HG02623 (cell line): ENCODE results near the gene SLC17A9.

Experiments
- ATAC-seq: cut with Tn5 transposase; IDR thresholded peaks from one replicate; pipeline ENCODE4 v1.9.1; 2021; ENCODE audit warnings: moderate library complexity; ENCODE audit not compliant: unreplicated experiment

The SLC17A9 gene, protein sequence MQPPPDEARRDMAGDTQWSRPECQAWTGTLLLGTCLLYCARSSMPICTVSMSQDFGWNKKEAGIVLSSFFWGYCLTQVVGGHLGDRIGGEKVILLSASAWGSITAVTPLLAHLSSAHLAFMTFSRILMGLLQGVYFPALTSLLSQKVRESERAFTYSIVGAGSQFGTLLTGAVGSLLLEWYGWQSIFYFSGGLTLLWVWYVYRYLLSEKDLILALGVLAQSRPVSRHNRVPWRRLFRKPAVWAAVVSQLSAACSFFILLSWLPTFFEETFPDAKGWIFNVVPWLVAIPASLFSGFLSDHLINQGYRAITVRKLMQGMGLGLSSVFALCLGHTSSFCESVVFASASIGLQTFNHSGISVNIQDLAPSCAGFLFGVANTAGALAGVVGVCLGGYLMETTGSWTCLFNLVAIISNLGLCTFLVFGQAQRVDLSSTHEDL

GRCh38 chr20:62952373-62952967, at the start of gene SLC17A9:
Gene SLC17A9, plus strand, starts transcription at chr20:62952709. Its CDS starts 122 bp downstream, at chr20:62952831.
- peak; percentile 42 for ATAC-seq

DNA sequence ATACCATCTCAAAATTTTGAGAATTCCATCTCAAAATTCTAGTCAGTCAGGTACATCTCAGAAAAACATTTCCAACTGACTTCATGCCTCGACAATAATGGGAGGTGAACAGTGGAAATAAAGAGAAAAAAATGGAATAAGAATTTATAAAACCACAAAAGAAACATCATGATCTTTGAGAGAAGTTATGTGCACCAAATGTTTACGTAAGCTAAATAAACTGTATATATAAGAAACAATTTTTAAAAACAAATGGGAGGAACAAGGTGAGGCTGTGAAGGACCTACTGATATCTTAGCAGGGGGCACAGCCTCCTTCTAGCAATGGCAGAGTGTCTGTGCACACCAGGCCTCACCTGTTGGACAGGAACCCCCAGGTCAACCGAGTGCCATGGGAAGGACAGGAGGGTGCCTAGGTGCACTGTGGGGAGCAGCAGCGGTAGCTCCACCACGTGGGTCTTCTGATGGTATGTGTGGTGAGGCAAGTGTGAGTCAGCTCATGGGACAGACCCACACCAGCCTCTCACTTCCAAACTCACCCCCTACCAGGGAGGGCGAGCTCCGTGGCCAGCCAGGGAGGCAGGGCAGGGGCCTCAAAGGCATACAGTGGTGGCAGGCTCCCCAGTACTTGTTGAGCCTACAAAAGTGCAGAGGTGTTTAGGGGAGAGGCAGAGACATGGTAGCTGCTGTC, 49.4 kb upstream of the SLC17A9 start:
- ATAC-seq = no peak

DNA sequence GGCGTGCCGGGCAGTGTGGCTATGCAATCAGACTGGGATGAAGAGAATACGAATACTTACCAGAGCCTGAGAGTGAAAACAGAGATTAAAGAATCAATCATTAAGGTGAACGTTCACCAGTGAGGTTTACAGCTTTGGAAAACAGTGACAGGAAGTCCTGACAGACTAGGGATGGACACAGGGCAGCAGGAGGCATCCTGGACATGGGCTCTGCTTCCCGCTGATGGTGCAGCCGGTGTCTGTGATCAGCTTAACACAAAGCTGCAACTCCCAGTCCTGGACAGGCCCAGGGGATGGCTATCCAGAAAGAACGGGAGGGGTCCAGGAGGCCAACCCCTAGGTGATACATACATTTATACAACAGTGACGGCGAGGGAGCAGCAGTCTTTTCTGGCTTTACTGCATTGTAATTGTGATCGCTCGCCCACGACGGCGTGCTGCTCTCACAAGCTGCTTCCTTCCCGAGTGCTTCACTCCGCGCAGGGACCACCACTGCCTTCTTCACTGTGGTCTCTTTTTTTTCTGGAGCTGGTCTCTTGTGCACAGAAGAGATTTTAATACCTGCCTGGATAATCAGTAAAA, 46.9 kb upstream of the SLC17A9 start:
- no peak for ATAC-seq

- ATAC-seq = no peak
Observed at GRCh38 chr20:62906209-62906608, 46.3 kb upstream of the SLC17A9 start.

- ATAC-seq = no peak
Observed at GRCh38 chr20:62906647-62907375, 45.7 kb upstream of the SLC17A9 start.

DNA sequence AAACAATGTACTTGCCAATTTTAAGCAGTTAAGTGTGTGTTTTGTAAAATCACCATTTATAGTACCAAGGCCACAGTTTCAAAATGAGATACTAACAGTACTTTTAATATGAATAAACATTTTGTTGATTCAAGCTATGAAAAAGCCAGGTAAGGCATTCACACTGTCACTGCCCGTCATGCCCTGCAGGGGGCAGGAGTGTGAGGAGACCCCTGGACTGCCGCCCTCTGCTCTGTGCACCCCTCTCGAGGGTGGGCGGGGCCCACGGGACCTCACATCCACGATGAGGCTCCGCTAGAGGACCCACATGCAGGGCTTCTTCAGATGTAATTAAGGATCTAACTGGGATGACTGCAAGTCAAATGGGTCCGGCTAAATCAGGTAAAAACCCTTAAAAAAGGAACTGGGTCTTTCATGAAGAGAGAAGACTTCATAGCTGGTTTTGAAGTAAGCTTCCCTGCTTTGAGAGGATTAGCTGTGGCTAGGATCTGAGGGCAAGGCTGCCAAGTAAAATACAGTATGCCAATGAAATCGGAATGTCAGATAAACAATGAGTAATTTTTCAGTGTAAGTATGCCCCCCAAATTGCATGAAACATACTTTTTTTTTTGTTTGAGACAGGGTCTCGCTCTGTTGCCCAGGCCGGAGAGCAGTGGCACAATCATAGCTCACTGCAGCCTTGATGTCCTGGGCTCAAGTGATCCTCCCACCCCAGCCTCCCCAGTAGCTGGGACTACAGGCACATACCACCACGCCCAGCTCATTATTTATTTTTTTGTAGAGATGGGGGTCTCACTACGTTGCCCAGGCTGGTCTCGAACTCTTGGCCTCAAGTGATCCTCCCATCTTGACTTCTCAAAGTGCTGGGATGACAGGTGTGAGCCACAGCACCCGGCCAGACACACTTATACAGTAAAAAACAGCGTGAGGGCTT, 44.9 kb upstream of the SLC17A9 start:
- ATAC-seq = no peak

- ATAC-seq = no peak
Observed at GRCh38 chr20:62908971-62909791, 43.3 kb upstream of the SLC17A9 start.

DNA sequence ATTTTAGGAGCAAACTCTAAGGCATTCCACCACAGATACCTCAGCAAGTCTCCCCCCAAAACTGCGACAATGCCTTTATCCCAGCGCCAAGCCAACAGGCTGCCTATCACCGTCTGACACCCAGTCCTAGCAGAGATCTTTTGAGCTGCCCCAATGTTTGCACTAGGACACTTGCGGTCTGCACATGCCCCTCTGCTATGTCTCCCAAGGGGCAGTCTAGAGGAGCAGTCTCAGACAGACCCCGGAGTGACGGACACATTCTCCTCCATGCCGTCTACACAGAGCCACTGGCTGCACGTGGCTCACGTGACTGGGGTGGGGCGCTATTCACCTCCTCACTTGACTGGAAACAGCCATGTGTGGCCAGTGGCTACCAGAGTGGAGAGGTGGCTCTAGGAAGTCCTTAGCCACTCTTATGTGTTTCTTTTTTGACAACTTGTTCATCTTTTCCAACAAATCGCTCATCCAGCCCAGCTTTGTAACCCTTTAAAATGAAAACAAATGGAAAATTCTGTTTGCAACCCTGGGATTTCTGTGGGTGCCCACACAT, 42.2 kb upstream of the SLC17A9 start:
- ATAC-seq = no peak

DNA sequence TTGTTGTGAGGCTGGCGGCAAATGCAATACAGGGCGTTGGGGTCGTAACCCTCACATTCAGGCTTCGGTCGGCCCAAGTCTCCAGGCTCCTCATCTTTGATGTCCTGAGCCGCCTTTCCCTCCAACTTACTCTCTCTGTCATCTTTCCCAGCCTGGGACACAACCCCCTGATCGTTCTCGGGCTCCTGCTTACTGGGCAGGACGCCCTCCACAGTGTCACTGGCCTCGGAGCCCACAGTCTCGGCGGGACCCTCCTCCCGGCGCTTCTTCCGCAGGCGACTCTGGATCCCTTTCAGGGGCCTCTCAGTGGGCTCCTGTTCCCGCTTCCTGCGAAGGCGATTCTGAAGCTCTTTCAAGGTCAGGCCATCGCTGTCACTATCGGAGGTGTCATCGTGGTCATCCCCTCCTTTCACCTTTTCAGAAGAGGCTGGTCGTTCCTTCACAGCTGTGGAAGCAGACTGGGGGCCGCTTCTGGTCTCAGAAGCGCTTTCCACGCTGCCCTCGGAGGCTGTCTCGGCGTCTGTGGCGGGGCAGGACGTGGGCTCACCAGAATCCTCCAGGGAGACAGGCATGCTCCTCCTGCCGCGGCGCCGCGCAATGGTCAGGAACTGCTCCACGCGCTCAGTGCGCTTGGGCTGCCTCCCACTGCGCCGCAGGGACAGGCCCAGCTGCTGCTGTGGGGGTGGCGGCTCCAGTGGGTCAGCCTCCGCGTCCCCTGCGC, 41.6 kb upstream of the SLC17A9 start:
- ATAC-seq = no peak

DNA sequence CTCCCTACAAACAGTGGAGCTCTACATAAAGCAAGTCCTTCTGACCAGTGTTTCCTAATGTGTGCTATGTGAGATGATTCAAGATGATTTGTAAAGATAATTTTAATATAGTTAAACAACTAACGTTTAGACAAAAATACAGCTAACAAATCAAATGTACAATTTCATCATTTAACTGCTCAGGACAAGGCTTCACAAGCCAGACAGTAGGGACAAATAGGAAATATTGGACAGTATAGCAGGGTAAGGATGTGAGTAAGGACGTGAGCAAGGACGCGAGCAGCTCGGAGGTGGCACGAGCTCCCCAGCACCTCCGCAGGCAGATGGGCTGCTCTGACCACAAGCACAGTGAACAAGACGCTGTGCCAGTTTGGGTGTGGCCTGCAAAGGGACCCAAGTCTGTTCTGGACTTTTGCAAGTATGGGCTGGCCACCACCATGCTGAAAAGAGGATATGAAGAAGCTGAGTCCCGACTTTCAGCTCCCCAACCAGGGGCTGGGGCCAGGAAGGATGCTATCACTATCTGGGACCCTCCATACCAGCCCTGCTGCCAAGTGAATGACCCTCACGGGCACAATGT, 40.7 kb upstream of the SLC17A9 start:
- no peak for ATAC-seq

DNA sequence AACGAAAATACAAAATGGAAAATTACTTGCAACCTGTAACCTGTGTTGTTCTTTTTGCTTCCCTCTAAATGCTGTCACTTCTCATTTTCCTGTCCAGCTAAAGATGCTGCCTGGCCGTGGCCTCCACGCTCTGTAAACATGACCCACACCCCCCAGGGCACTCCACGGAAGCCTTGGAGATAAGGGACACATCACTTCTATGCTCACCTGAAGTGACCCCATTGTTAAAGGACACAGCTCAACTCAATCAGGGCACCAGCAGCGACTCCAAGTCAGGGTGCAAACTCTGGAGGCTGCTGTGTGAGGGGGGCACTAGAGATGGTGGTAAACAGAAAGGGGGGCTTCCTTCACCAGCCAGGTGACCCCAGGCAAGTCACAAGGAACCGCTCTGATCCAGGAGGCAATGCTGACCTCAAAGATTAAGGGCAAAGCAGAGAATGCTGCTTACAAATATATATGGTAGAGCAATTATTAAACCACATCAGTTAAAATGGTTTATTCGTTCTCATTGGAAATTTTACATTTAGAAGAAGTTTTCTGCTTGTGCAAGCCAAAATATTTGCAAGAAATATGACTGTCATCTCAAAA, 39.4 kb upstream of the SLC17A9 start:
- no peak for ATAC-seq

- no peak for ATAC-seq
Observed at GRCh38 chr20:62914436-62914835, 38.1 kb upstream of the SLC17A9 start.

- no peak for ATAC-seq
Observed at GRCh38 chr20:62914970-62915457, 37.5 kb upstream of the SLC17A9 start.

DNA sequence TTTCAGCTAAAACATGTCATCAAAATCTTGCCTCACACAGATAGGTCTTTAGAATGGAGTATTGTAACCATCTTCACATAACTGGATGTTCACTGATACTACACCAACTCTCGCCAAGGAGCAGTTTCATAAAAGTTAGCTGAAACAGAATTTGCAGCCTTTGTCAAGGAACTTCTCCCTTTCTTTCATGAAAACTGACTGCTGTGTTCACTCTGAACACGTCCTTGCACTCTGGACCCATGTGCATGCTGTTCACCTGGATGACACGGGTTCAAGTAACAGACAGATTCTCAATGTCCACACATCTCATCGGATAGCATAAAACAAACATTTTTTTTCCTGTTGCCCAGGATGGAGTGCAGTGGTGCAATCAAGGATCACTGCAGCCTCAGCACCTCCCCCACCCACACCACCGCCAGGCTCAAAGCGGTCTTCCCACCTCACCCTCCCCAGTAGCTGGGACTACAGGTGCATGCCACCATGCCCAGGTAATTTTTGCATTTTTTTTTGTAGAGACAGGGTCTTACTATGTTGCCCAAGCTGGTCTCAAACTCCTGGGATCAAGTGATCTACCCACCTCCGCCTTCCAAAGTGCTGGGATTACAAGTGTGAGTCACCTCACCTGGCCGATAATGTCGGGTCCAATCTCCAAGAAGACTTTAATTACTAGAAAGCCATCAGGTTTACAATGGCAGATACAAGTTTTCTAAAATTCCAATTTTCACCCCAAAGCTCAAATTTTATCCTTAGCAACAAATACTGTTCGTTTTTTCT, 35.6 kb upstream of the SLC17A9 start:
- ATAC-seq = no peak

- no peak for ATAC-seq
Observed at GRCh38 chr20:62917720-62918119, 34.8 kb upstream of the SLC17A9 start.

GRCh38 chr20:62918147-62918546, 34.4 kb upstream of the SLC17A9 start:
- no peak for ATAC-seq
